Mucosa of descending colon (tissue), 3 donors: Measurements from ENCODE around the gene RAB22A. TPM values are rescaled to one million over a fixed set of nuclear protein-coding genes. Genes with fewer than 3 reads are reported as not detected.

ENCODE experiments used
- ATAC-seq: fragments of 200-7000 bp; cut with Tn5 transposase; one replicate; pipeline ENCODE4 v1.9.1; 2020; ENCODE audit warnings: mild to moderate bottlenecking, moderate library complexity
- DNase-seq, 3 donors: peaks; one replicate each; pipeline ENCODE4 v3.0.0-alpha.2; 2020
- H3K36me3 ChIP-seq: fragments of 200-600 bp; one replicate; pipeline ENCODE4 v1.8.0; 2021; ENCODE audit warnings: low read depth, mild to moderate bottlenecking
- H3K4me1 ChIP-seq: fragments of 200-600 bp; one replicate; pipeline ENCODE4 v1.8.0; 2021; ENCODE audit warnings: low read depth, mild to moderate bottlenecking
- H3K4me3 ChIP-seq: fragments of 200-600 bp; one replicate; pipeline ENCODE4 v1.8.0; 2021; ENCODE audit warnings: mild to moderate bottlenecking
- H3K9me3 ChIP-seq: fragments of 200-600 bp; one replicate; pipeline ENCODE4 v1.8.0; 2021; ENCODE audit warnings: mild to moderate bottlenecking
- CTCF ChIP-seq: fragments of 200-600 bp; IDR thresholded peaks from one replicate; pipeline ENCODE4 v1.8.0; 2022; ENCODE audit warnings: antibody characterized with exemption, mild to moderate bottlenecking
- intact Hi-C, 2 donors: fragments of 100-400 bp; cut with DNase I in 1 of 2; cut with micrococcal nuclease in 1 of 2; formaldehyde crosslinking; loops; one replicate each; pipeline versions ENCODE4 v1.11.0 to v1.11.1; 2022; cut with DNase I, micrococcal nuclease
- total RNA-seq, 3 donors: library from RNA; stranded (reverse); fragmentation: NEBNext Ultra II Directional in 2 of 3; extraction: Animal tissue kit (Norgen Biotek cat#: 25700) in 2 of 3; gene quantifications; one replicate each; pipeline versions ENCODE4 v1.2.1 to v1.2.4, GENCODE V29; 2021 to 2023
- donor health status: DM: no; HTN: no; CAD: no; lungs with moderate emphysema.
- donor health status: DM: no; HTN: no; CAD: no.
- donor health status: DM: no; HTN: yes; CAD: no.

The RAB22A gene
- total RNA-seq, 3 donors from 2014 or later = 20.2 to 27.3 (median 21.0) TPM

GRCh38 chr20:58382096-58382495, 72.6 kb downstream of the RAB22A start:
- ATAC-seq (no peak), DNase-seq (no peak)
- H3K4me3 ChIP-seq = no peak overlapping the region
- no peak for TF ChIP-seq CTCF
- H3K4me1 ChIP-seq = no peaks in the 10 kb centered on the region
- H3K36me3 ChIP-seq = no peaks in the 10 kb centered on the region
- H3K9me3 ChIP-seq = peaks cover 8% of the 10 kb centered on the region
- intact Hi-C loops = no loop called here

GRCh38 chr20:58384821-58385220, 75.3 kb downstream of the RAB22A start:
- DNase-seq (no peak), ATAC-seq (no peak)
- intact Hi-C loops = no loop called here

GRCh38 chr20:58388028-58388601, 78.6 kb downstream of the RAB22A start:
- TF ChIP-seq CTCF = no peak
- H3K4me3 ChIP-seq = no peak overlapping the region
- intact Hi-C loops = no loop called here
- no peaks in the 10 kb centered on the region for H3K36me3 ChIP-seq
- peaks cover 22% of the 10 kb centered on the region for H3K4me1 ChIP-seq
- DNase-seq (no peak), ATAC-seq (no peak)
- no peaks in the 10 kb centered on the region for H3K9me3 ChIP-seq

More at GRCh38 chr20:58384821-58385220, 75.3 kb downstream of the RAB22A start:
- H3K4me1 ChIP-seq = peaks cover under 1% of the 10 kb centered on the region
- no peak overlapping the region for H3K4me3 ChIP-seq
- no peaks in the 10 kb centered on the region for H3K36me3 ChIP-seq
- H3K9me3 ChIP-seq = peaks cover 8% of the 10 kb centered on the region
- no peak for TF ChIP-seq CTCF

GRCh38 chr20:58388882-58389323, 79.4 kb downstream of the RAB22A start, which contains the start of gene VAPB:
Gene VAPB, plus strand, starts transcription at chr20:58389229. Its CDS starts 231 bp downstream, at chr20:58389460.
- peak; percentile 99 for ATAC-seq
- H3K9me3 ChIP-seq = no peaks in the 10 kb centered on the region
- H3K36me3 ChIP-seq = no peaks in the 10 kb centered on the region
- DNase-seq = peak; percentile 96 to 99 (median 97)
- no peak for TF ChIP-seq CTCF
- peak within 1 kb of the TSS; percentile 59 for H3K4me3 ChIP-seq
- H3K4me1 ChIP-seq = peaks cover 22% of the 10 kb centered on the region
- intact Hi-C loops = no loop called here

GRCh38 chr20:58389324-58389967, 79.9 kb downstream of the RAB22A start:
- DNase-seq (peak in 2 of 3 donors; percentile 29 to 71), ATAC-seq (peak; percentile 77)
- no peak for TF ChIP-seq CTCF
- H3K4me1 ChIP-seq = peaks cover 24% of the 10 kb centered on the region
- no peaks in the 10 kb centered on the region for H3K9me3 ChIP-seq
- no peaks in the 10 kb centered on the region for H3K36me3 ChIP-seq
- peak overlapping the region; percentile 59 for H3K4me3 ChIP-seq
- intact Hi-C loops = no loop called here
